Astrocyte of the hippocampus (primary cell): ENCODE results near the gene SEPTIN3.

Experiments
- DNase-seq: peaks from one replicate; pipeline ENCODE4 v3.0.0; 2011; ENCODE audit warnings: low read depth, low spot score

Gene SEPTIN3

GRCh38 chr22:41976070-41976901 lies 7.0 kb downstream of the SEPTIN3 start:
- peak; percentile 48 for DNase-seq

DNA sequence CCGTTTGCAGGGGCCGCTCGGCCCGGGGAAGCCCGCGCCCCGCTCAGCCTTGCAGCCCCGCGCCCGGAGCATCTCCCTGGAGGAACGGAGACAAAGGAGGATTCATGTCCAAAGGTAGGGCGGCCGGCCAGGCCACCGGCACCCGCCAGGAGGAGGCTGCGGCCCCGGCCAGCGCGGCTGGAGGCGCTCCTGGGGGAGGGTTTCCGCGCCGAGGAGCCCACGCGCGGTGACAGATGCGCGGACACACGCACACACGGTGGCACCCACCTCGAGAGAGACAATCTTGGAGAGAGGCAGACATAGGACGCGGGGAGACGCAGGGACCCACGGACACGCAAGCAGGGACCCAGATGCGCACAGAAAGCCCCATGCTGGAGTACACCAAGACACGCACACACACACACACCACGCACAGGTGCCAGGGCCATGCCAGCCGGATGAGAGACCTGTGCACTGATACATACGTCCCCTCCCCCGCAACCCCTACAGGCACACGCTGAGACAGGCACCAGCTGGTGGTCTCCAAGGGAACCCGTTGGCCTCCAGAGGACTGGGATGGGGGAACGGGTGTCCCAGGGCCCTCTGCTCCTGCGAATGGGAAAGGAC lies 7.8 kb downstream of the SEPTIN3 start:
- peak; percentile 26 for DNase-seq

- DNase-seq, result no peak
These were observed 9.5 kb downstream of the SEPTIN3 start for GRCh38 chr22:41978732-41979131.

DNA sequence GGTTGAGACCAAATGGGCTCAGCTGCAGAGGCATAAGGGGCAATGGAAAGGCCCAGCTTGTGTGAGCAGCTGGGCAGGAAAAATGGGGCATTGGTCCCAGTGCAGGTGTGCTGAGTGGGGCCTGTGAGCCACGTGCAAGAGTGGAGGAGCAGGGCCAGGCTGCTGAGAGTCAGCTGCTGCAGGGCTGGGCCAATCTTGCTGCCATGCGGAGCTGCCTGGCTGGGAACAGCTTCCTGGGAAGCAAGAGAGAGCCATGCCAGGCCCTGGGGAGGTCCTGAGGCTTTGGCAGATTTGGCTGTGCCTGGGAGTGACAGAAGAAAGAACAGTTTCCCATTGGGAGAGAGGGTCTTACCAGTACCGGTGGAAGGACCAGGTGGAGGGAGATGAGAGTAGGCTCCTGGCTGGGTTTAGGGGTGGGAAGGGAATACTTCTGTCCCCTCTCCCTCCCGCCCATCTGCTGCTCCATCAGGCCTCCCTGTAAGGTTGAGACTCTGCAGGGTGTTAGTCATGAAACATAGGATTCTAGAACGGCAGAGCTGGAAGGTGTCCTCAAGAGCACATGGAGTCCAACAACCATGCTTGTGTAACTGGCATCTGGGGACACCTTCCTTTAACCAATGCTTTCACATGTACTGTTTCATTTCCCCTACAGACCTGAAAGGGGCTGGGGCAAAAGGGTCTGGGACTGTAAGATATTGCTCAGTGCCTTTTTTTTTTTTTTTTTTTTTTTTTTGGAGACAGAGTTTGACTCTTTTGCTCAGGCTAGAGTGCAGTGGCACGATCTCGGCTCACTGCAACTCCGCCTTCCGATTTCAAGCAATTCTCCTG lies 10.4 kb downstream of the SEPTIN3 start:
- DNase-seq, result no peak

DNA sequence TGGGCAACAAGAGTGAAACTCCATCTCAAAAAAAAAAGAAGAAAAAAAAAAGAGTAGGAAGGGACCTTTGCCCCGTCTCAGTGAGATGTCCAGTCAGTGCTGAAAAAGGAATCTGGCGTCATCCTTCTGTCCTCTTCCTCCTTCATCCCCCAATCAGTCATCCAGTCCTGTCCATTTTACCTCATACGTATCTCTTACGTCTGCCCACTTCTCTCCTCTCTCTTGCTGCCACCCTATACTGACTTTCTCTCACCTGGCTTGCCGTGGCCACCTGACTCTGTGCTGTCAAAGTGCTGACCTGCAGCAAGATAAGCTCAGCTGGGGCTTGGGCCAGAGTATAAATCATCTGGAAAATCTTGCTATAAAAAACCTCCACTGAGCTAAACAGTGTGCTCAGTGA lies 13.6 kb downstream of the SEPTIN3 start:
- no peak for DNase-seq

DNA sequence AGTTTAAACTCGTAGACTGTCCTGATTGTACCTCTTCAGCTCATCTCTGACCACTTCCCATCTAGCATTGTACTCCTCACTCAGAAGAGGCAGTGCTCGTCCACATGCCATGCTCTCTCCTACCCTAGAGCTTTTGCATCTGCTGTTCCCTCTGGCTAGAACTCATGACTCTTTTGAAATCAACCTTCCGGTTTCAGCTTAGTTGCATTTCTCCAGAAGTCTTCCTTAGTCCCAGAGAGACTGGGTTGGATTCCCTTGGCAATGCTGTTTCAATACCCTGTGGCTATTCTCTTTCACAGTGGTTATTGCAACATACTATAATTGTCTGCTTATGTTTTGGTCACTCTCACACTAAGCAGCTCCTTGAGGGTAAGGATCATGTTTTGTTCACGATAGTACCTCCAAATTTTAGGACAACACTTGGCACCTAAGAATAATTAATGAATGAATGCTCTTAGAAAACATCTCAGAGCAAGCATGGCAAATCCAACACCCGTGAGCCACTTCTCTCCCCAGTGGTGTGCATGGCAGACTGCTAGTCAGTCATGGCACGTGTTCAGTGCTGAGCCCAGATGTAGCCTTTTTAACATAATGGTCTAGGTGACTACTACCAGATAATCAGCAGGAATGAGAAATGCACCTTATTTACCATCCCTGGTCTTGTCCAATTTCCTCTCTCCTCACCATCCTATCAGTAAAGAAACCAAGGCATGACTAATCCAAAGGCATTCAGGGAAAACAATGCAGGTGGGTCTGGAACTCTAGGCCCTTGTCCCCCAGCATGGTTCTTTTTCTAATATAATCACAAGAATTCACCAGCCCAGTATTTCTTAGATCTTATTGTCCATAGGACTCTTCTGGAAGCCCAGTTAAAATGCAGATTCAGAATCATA lies 14.5 kb downstream of the SEPTIN3 start:
- no peak for DNase-seq

DNA sequence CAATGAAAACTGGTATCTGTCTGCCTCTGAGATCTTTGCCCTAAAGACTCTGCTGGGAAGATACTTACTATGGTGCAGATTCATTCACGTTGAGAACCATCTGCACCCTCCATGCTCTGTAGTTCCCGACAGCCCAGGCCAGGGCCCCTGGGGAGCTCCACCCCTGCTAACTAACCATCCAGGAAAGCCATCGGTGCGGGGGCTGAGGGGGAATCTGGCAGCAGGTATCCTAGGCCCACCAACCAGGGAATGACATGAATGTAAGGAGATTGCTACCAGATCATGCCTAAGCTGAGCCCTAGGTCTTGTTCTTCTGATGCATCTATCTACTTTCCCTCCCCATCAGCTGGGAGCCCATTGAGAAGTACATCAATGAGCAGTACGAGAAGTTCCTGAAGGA lies 18.0 kb downstream of the SEPTIN3 start:
- DNase-seq, result no peak

- no peak for DNase-seq
These were observed 20.0 kb downstream of the SEPTIN3 start for GRCh38 chr22:41989246-41989645.

- no peak for DNase-seq
These were observed 21.9 kb downstream of the SEPTIN3 start for GRCh38 chr22:41991111-41991510.

DNA sequence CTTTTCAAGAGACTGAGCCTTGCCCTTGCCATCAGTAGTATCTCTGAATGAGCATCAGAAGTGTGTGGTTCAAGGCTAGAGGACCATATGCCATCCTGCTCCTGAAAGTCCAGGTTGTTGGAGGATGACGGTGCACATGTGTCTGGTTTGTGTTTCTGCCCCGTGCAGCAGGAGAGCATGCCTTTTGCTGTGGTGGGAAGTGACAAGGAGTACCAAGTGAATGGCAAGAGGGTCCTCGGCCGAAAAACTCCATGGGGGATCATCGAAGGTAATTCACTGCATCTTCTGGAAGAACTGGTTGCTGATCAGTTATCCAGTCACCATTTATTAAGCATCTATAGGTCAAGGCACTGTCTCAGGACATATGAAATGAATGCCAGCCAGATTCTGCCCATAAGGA lies 23.3 kb downstream of the SEPTIN3 start:
- DNase-seq, result no peak

- no peak for DNase-seq
These were observed 26.0 kb downstream of the SEPTIN3 start for GRCh38 chr22:41995211-41995610.

DNA sequence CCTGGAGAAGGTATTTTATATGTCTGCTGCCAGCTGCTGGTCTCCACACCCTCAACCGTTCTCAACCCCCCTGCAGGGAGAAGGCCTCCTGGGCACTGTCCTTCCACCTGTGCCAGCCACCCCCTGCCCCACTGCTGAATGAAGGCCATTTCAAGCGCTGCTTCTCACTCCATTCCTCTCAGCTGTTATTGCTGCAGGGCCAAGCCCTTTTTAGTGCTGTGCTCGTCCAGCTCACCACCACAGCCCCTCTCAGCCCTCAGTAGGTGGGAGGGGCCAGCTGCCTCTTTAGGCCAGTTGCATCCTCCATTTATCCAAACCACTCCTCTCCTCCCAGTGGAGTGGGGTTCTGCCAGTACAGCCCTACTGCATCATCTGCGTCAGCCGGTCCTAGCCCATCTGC lies 27.6 kb downstream of the SEPTIN3 start:
- no peak for DNase-seq

DNA sequence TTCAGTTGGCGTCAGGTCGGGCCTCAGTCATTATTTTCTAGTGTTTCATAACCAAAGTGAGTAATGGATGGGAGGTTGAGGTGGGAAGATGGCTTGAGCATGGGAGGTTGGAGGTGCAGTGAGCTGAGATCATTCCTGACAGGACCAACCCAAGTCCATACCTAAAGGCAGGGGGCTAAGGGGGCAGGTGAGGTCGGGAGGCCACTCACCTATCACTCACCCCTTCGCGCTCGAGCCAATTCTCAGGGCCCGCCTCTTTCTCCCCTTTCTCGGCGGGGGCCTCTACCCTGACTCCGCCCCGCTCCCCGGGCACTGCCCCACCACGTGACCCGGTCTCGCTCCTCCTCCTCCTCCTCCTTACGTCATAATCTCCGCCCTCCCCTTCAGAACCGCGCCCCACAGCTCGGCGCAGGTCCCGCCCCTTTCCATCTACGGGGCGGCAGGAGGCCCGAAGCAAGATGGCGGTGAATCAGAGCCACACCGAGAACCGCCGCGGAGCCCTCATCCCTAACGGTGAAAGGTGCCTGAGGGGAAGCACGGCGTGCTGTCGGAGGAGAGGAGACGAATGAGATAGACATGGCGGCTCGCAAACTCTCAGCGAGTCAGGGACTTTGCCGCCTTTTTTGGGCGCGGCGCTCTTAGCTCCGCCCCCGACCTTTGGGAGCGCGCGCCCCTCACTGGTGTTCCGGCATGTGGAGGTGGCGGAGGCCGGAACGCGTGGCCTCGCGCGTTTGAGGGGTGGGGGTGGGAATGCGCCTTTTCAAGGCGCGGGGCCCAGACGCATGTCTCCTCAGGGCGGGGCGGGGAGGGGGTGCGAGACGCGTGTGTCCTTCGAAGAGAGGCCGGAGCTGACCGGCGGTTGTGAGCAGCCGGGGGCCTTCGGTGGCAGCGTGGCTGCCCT lies 29.4 kb downstream of the SEPTIN3 start, which contains the start of gene WBP2NL:
Gene WBP2NL, plus strand, starts transcription at position 428 of the 901 bp plus-strand sequence. Its CDS starts 31 bp downstream, at position 459.
- DNase-seq, result peak; percentile 88

- DNase-seq, result no peak
These were observed 31.2 kb downstream of the SEPTIN3 start for GRCh38 chr22:42000466-42000865.

GRCh38 chr22:42001121-42001520 lies 31.9 kb downstream of the SEPTIN3 start:
- DNase-seq, result no peak

GRCh38 chr22:42001706-42002105 lies 32.5 kb downstream of the SEPTIN3 start:
- no peak for DNase-seq

DNA sequence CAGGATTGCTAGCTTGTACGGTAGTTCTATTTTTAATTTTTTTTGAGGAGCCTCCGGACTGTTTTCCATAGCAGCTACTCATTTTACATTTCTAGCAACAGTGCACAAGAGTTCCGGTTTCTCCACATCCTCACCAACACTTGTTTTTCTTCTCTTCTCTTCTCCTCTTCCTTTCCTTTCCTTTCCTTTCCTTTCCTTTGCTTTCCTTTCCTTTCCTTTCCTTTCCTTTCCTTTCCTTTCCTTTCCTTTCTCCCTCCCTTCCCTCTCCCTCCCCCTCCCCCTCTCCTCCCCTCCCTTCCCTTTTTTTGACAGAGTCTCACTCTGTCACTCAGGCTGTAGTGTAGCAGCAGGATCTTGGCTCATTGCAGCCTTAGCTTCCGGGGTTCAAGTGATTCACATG lies 38.7 kb downstream of the SEPTIN3 start:
- DNase-seq, result no peak

GRCh38 chr22:42010778-42011177 lies 41.5 kb downstream of the SEPTIN3 start:
- no peak for DNase-seq

GRCh38 chr22:42013385-42013784 lies 44.1 kb downstream of the SEPTIN3 start:
- no peak for DNase-seq

- DNase-seq, result no peak
These were observed 46.9 kb downstream of the SEPTIN3 start for GRCh38 chr22:42016111-42016510.
